Pancreas (tissue), 10 donors: ENCODE measurements around the gene PYHIN1. TPM values are rescaled to one million over a fixed set of nuclear protein-coding genes. Genes with fewer than 3 reads are reported as not detected.

Experiments
- ATAC-seq, 4 donors: fragments of 200-7000 bp; cut with Tn5 transposase; one replicate each; pipeline versions ENCODE4 v1.8.0 to v1.9.1; 2020; ENCODE audit warnings: mild to moderate bottlenecking in 4 of 4, moderate library complexity in 4 of 4
- DNase-seq, 6 donors: peaks; one replicate each; pipeline ENCODE4 v3.0.0-alpha.2; 2020
- FAIRE-seq: peaks from 2 replicates; lab custom pipeline; 2012; peaks lifted over from hg19 to GRCh38; lab: Jason Lieb, UNC
- H3K27ac ChIP-seq, 4 donors: fragments of 200-600 bp; sonication (generic); 1 replicate in 3 of 4; 2 replicates in 1 of 4; pipeline versions ENCODE4 v1.5.0 to v1.8.0; 2020
- H3K27me3 ChIP-seq, 4 donors: fragments of 200-600 bp; one replicate each; pipeline ENCODE4 v1.8.0; 2021
- H3K36me3 ChIP-seq, 3 donors: fragments of 200-600 bp; sonication (generic) in 1 of 3; one replicate each; pipeline versions ENCODE4 v1.5.0 to v1.8.0; 2020 to 2021
- H3K4me1 ChIP-seq, 3 donors: fragments of 200-600 bp; one replicate each; pipeline ENCODE4 v1.8.0; 2021
- H3K4me3 ChIP-seq, 4 donors: fragments of 200-600 bp; sonication (generic) in 2 of 4; one replicate each; pipeline versions ENCODE4 v1.5.0 to v1.8.0; 2020 to 2021
- H3K9me3 ChIP-seq, 4 donors: fragments of 200-600 bp; one replicate each; pipeline ENCODE4 v1.8.0; 2021
- WGBS, 2 donors: extraction: QIAGEN DNeasy Blood & Tissue Kit; methylation state at CpG; one replicate each; pipeline ENCODE4 v1.1.7; 2013; 5-methylcytosine and 5-hydroxymethylcytosine counted together
- intact Hi-C, 3 donors: fragments of 100-400 bp; cut with DNase I; formaldehyde crosslinking; loops; one replicate each; pipeline versions ENCODE4 v1.11.1 to v1.14.2; 2022
- polyA plus RNA-seq, 2 donors: library from polyadenylated mRNA; stranded (reverse); fragments of 200-250 nt; gene quantifications; one replicate each; pipeline ENCODE4 v1.2.3, GENCODE V29; 2013
- total RNA-seq, 6 donors: library from RNA; stranded (reverse); fragmentation: NEBNext Ultra II Directional in 4 of 6; extraction: Animal tissue kit (Norgen Biotek cat#: 25700) in 4 of 6; gene quantifications; one replicate each; pipeline versions ENCODE4 v1.2.1 to v1.2.4, GENCODE V29; 2021 to 2023
- TF ChIP-seq, protein P1 (sequence below), 4 donors: fragments of 200-600 bp; sonication (generic) in 3 of 4; IDR thresholded peaks; one replicate each; pipeline versions ENCODE4 v1.5.0 to v1.8.0; 2021; ENCODE audit warnings: antibody characterized with exemption in 4 of 4
- donor health status: healthy with polysubstance abuse.
- donor health status: DM: no; HTN: no; CAD: no; lungs with moderate emphysema.
- donor health status: DM: no; HTN: no; CAD: no.
- donor health status: control.
- donor health status: control.
- donor health status: Bipolar disorder and iron deficiency.
- donor health status: DM: yes; HTN: yes; CAD: no.
- donor health status: DM: no; HTN: no; CAD: no.
- donor health status: DM: no; HTN: no; CAD: no.
- donor health status: DM: yes; HTN: yes; CAD: no.

Gene PYHIN1
- total and polyA plus RNA-seq, 8 donors: 0.12 to 0.47 (median 0.22) TPM; not detected in 3

DNA sequence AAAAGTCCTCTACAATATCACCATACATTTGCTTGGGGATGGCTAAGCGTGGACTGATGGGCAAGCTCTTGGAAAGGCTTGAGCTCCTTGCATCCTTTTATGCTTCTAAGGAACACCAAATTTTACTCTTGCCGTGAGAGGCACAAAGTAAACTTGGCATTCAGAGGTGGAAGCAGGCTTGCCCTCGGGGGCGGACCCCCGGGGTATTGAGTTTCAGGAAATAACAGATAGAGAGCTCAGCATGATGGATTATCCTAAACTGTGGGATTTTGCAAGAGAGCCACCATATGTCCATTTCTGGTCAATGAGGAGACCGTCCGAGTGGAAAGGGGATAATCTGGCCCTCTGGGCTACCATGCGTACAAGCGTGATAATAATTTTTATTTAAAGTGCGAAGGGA is 92.4 kb downstream of the PYHIN1 start:
- Histone ChIP-seq H3K9me3 (no peaks in the 10 kb centered on the region), H3K4me3 (no peak overlapping the region), H3K36me3 (no peaks in the 10 kb centered on the region), H3K27me3 (no peaks in the 10 kb centered on the region), H3K27ac (no peak overlapping the region), H3K4me1 (no peaks in the 10 kb centered on the region)
- intact Hi-C loops: no loop called here
- FAIRE-seq: no peak
- ATAC-seq: no peak
- TF ChIP-seq, protein P1, sequence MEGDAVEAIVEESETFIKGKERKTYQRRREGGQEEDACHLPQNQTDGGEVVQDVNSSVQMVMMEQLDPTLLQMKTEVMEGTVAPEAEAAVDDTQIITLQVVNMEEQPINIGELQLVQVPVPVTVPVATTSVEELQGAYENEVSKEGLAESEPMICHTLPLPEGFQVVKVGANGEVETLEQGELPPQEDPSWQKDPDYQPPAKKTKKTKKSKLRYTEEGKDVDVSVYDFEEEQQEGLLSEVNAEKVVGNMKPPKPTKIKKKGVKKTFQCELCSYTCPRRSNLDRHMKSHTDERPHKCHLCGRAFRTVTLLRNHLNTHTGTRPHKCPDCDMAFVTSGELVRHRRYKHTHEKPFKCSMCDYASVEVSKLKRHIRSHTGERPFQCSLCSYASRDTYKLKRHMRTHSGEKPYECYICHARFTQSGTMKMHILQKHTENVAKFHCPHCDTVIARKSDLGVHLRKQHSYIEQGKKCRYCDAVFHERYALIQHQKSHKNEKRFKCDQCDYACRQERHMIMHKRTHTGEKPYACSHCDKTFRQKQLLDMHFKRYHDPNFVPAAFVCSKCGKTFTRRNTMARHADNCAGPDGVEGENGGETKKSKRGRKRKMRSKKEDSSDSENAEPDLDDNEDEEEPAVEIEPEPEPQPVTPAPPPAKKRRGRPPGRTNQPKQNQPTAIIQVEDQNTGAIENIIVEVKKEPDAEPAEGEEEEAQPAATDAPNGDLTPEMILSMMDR (IDR thresholded peaks at IDR 0.05): no peak
- no peak for DNase-seq
- 61 to 67% methylated on average over 10 of the region's 10 CpGs for WGBS, 2 donors

DNA sequence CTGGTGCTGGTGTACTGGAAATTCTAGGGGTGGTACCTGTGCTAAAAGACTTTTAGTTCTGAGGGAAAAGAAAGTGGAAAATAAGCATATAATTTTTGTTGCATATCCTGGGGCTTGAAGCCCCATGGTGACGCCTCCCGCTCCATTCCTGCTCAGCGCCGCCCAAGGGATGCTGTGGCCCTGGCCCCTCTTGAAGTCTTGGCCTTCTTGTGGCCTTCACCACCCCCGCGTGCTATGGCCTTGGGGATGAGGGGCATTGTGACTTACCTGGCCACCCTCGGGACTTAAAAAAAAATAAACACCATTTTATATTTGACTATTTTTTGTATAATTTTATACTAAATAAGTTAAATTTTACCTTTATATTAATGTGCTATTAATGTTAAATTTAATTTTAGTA is 93.7 kb downstream of the PYHIN1 start:
- FAIRE-seq: no peak
- Histone ChIP-seq H3K4me3 (no peak overlapping the region), H3K36me3 (no peaks in the 10 kb centered on the region), H3K9me3 (no peaks in the 10 kb centered on the region), H3K27ac (no peak overlapping the region), H3K27me3 (no peaks in the 10 kb centered on the region), H3K4me1 (no peaks in the 10 kb centered on the region)
- TF ChIP-seq, protein P1 (IDR thresholded peaks at IDR 0.05): no peak
- 80 to 87% methylated on average over 7 of the region's 7 CpGs for WGBS, 2 donors
- no peak for DNase-seq
- no peak for ATAC-seq
- intact Hi-C loops: no loop called here

Other genes with a start within 250 kb of the PYHIN1 start
- gene SPTA1, start 244.8 kb upstream of the PYHIN1 start, total RNA-seq: under 1 TPM in 2 of 6 donors, not detected in 4; 0.03 to 0.13 TPM
- gene SPTA1, start 244.8 kb upstream of the PYHIN1 start, polyA plus RNA-seq: under 1 TPM in 1 of 2 donors, not detected in 1; 0.09 TPM
- gene OR6K2, start 230.9 kb upstream of the PYHIN1 start, total RNA-seq: not detected
- not detected for gene OR6K2, start 230.9 kb upstream of the PYHIN1 start, polyA plus RNA-seq
- not detected for gene OR6K3, start 210.8 kb upstream of the PYHIN1 start, total RNA-seq
- not detected for gene OR6K3, start 210.8 kb upstream of the PYHIN1 start, polyA plus RNA-seq
- not detected for gene OR6K6, start 176.8 kb upstream of the PYHIN1 start, total RNA-seq
- not detected for gene OR6K6, start 176.8 kb upstream of the PYHIN1 start, polyA plus RNA-seq
- not detected for gene OR6N1, start 159.4 kb upstream of the PYHIN1 start, total RNA-seq
- not detected for gene OR6N1, start 159.4 kb upstream of the PYHIN1 start, polyA plus RNA-seq
- not detected for gene OR6N2, start 150.3 kb upstream of the PYHIN1 start, total RNA-seq
- gene OR6N2, start 150.3 kb upstream of the PYHIN1 start, polyA plus RNA-seq: not detected
- 1 to 10 TPM in 3 of 6 donors, under 1 TPM in 3; 0.14 to 7.0 (median 1.5) TPM for gene MNDA, start 100.2 kb upstream of the PYHIN1 start, total RNA-seq
- gene MNDA, start 100.2 kb upstream of the PYHIN1 start, polyA plus RNA-seq: 1 to 10 TPM in 1 of 2 donors, under 1 TPM in 1; 0.76 to 1.1 TPM
- 10 to 100 TPM in 3 of 6 donors, 1 to 10 TPM in 3; 3.1 to 29.0 (median 8.3) TPM for gene IFI16, start 78.4 kb downstream of the PYHIN1 start, total RNA-seq
- gene IFI16, start 78.4 kb downstream of the PYHIN1 start, polyA plus RNA-seq: 10 to 100 TPM; 13.8 to 17.4 TPM
- under 1 TPM in 3 of 6 donors, not detected in 3; 0.29 to 0.47 (median 0.37) TPM for gene AIM2, start 145.2 kb downstream of the PYHIN1 start, total RNA-seq
- gene AIM2, start 145.2 kb downstream of the PYHIN1 start, polyA plus RNA-seq: under 1 TPM; 0.07 to 0.11 TPM
- gene CADM3, start 240.1 kb downstream of the PYHIN1 start, total RNA-seq: 1 to 10 TPM in 1 of 6 donors, under 1 TPM in 5; 0.25 to 1.4 (median 0.65) TPM
- 1 to 10 TPM; 1.0 to 1.4 TPM for gene CADM3, start 240.1 kb downstream of the PYHIN1 start, polyA plus RNA-seq